IPS-20b (cell line): ENCODE data around the gene MRPL4.

Experiments used
- H3K27ac ChIP-seq: one replicate; pipeline ENCODE4 v1.5.1; 2013; ENCODE audit warnings: low read length
- H3K27me3 ChIP-seq: 2 replicates; pipeline ENCODE4 v1.6.1; 2013; ENCODE audit warnings: mild to moderate bottlenecking, low read length, inconsistent platforms; ENCODE audit not compliant: insufficient read depth
- H3K36me3 ChIP-seq: 2 replicates; pipeline ENCODE4 v1.6.1; 2013; ENCODE audit warnings: low read depth, mild to moderate bottlenecking, inconsistent platforms, low read length, moderate library complexity; ENCODE audit not compliant: insufficient read depth
- H3K4me1 ChIP-seq: 2 replicates; pipeline ENCODE4 v1.6.1; 2013; ENCODE audit warnings: mild to moderate bottlenecking, control low read depth, inconsistent platforms, low read length, moderate library complexity; ENCODE audit not compliant: insufficient read depth
- H3K4me3 ChIP-seq: 2 replicates; pipeline ENCODE4 v1.5.1; 2013; ENCODE audit warnings: mild to moderate bottlenecking, low read length, inconsistent platforms
- H3K9ac ChIP-seq: 2 replicates; pipeline ENCODE4 v1.6.1; 2013; ENCODE audit warnings: low read depth, mild to moderate bottlenecking, inconsistent platforms, low read length, moderate library complexity
- H3K9me3 ChIP-seq: 2 replicates; pipeline ENCODE4 v1.6.1; 2013; ENCODE audit warnings: mild to moderate bottlenecking, low read depth, low read length, inconsistent platforms; ENCODE audit not compliant: insufficient read depth

The MRPL4 gene

GRCh38 chr19:10222201-10222890 is 29.7 kb upstream of the MRPL4 start:
- H3K4me3 ChIP-seq, result no peak overlapping the region
- peaks cover 5% of the 10 kb centered on the region; the same call in 1 of the 2 replicates for H3K36me3 ChIP-seq
- no peaks in the 10 kb centered on the region for H3K27me3 ChIP-seq
- H3K27ac ChIP-seq, result no peak overlapping the region
- no peaks in the 10 kb centered on the region; the same call in 1 of the 2 replicates for H3K9me3 ChIP-seq
- H3K4me1 ChIP-seq, result no peaks in the 10 kb centered on the region
- no peak overlapping the region for H3K9ac ChIP-seq

GRCh38 chr19:10223488-10224213 is 28.4 kb upstream of the MRPL4 start:
- Histone ChIP-seq H3K27me3 (no peaks in the 10 kb centered on the region), H3K9me3 (no peaks in the 10 kb centered on the region; the same call in 1 of the 2 replicates), H3K9ac (no peak overlapping the region), H3K4me3 (no peak overlapping the region), H3K36me3 (peaks cover 5% of the 10 kb centered on the region; the same call in 1 of the 2 replicates), H3K27ac (no peak overlapping the region), H3K4me1 (no peaks in the 10 kb centered on the region)

GRCh38 chr19:10224337-10224736 is 27.7 kb upstream of the MRPL4 start:
- Histone ChIP-seq H3K4me1 (no peaks in the 10 kb centered on the region), H3K9ac (no peak overlapping the region)

GRCh38 chr19:10226021-10226375 is 26.0 kb upstream of the MRPL4 start:
- no peak overlapping the region for H3K9ac ChIP-seq
- H3K9me3 ChIP-seq, result no peaks in the 10 kb centered on the region
- no peaks in the 10 kb centered on the region for H3K4me1 ChIP-seq
- H3K4me3 ChIP-seq, result no peak overlapping the region
- H3K27ac ChIP-seq, result no peak overlapping the region
- peaks cover 5% of the 10 kb centered on the region; the same call in 1 of the 2 replicates for H3K36me3 ChIP-seq
- no peaks in the 10 kb centered on the region; the same call in 1 of the 2 replicates for H3K27me3 ChIP-seq

More at GRCh38 chr19:10224337-10224736, 27.7 kb upstream of the MRPL4 start:
- Histone ChIP-seq H3K4me3 (no peak overlapping the region), H3K9me3 (no peaks in the 10 kb centered on the region; the same call in 1 of the 2 replicates), H3K27ac (no peak overlapping the region), H3K27me3 (no peaks in the 10 kb centered on the region), H3K36me3 (peaks cover 5% of the 10 kb centered on the region; the same call in 1 of the 2 replicates)

GRCh38 chr19:10226376-10227025 is 25.5 kb upstream of the MRPL4 start:
- Histone ChIP-seq H3K4me3 (no peak overlapping the region), H3K9ac (no peak overlapping the region), H3K27me3 (no peaks in the 10 kb centered on the region; the same call in 1 of the 2 replicates), H3K9me3 (no peaks in the 10 kb centered on the region), H3K36me3 (peaks cover 5% of the 10 kb centered on the region; the same call in 1 of the 2 replicates), H3K4me1 (no peaks in the 10 kb centered on the region), H3K27ac (no peak overlapping the region)

- Histone ChIP-seq H3K9me3 (no peaks in the 10 kb centered on the region), H3K27ac (no peak overlapping the region), H3K4me3 (no peak overlapping the region), H3K4me1 (no peaks in the 10 kb centered on the region), H3K27me3 (no peaks in the 10 kb centered on the region; the same call in 1 of the 2 replicates), H3K9ac (no peak overlapping the region), H3K36me3 (peaks cover 5% of the 10 kb centered on the region; the same call in 1 of the 2 replicates)
Measured at GRCh38 chr19:10227026-10227971, 24.7 kb upstream of the MRPL4 start.

GRCh38 chr19:10228393-10228792 is 23.6 kb upstream of the MRPL4 start:
- Histone ChIP-seq H3K27ac (no peak overlapping the region), H3K27me3 (no peaks in the 10 kb centered on the region; the same call in 1 of the 2 replicates), H3K9me3 (no peaks in the 10 kb centered on the region), H3K9ac (no peak overlapping the region), H3K36me3 (peaks cover 5% of the 10 kb centered on the region; the same call in 1 of the 2 replicates), H3K4me1 (no peaks in the 10 kb centered on the region), H3K4me3 (no peak overlapping the region)

- peaks cover 5% of the 10 kb centered on the region; the same call in 1 of the 2 replicates for H3K36me3 ChIP-seq
- H3K9me3 ChIP-seq, result no peaks in the 10 kb centered on the region
- H3K27ac ChIP-seq, result no peak overlapping the region
- no peaks in the 10 kb centered on the region for H3K4me1 ChIP-seq
- no peaks in the 10 kb centered on the region; the same call in 1 of the 2 replicates for H3K27me3 ChIP-seq
- H3K9ac ChIP-seq, result no peak overlapping the region
- H3K4me3 ChIP-seq, result no peak overlapping the region
Measured at GRCh38 chr19:10228920-10229319, 23.1 kb upstream of the MRPL4 start.

GRCh38 chr19:10230173-10230860 is 21.7 kb upstream of the MRPL4 start:
- H3K27me3 ChIP-seq, result no peaks in the 10 kb centered on the region; the same call in 1 of the 2 replicates
- no peaks in the 10 kb centered on the region for H3K4me1 ChIP-seq
- no peaks in the 10 kb centered on the region for H3K9me3 ChIP-seq
- H3K9ac ChIP-seq, result peak overlapping the region; percentile 79; the same call in 1 of the 2 replicates
- H3K36me3 ChIP-seq, result no peaks in the 10 kb centered on the region
- peak overlapping the region; percentile 74 for H3K4me3 ChIP-seq
- no peak overlapping the region for H3K27ac ChIP-seq

- Histone ChIP-seq H3K4me3 (peak within 1 kb of the TSS; percentile 74), H3K4me1 (no peaks in the 10 kb centered on the region), H3K9me3 (no peaks in the 10 kb centered on the region), H3K27ac (no peak within 1 kb of the TSS), H3K27me3 (no peaks in the 10 kb centered on the region; the same call in 1 of the 2 replicates), H3K9ac (peak within 1 kb of the TSS; percentile 79), H3K36me3 (no peaks in the 10 kb centered on the region)
Measured at GRCh38 chr19:10230861-10231611, 21.0 kb upstream of the MRPL4 start, which contains the start of gene S1PR2. S1PR2 (minus strand) TSS chr19:10231331; CDS start chr19:10224905, 6,426 bp downstream.
